AG10803 (cell line): ENCODE measurements around the gene SATL1.

ENCODE experiments used
- DNase-seq: peaks from one replicate; pipeline ENCODE4 v3.0.0; 2010; ENCODE audit warnings: low read depth
- H3K4me3 ChIP-seq: 2 replicates; pipeline ENCODE4 v1.5.1; 2011; ENCODE audit warnings: mild to moderate bottlenecking, low read length, control low read depth
- CTCF ChIP-seq: conservative IDR thresholded peaks from 2 replicates; pipeline ENCODE4 v1.5.1; 2011; ENCODE audit warnings: mild to moderate bottlenecking, low read length, control low read depth, inconsistent platforms

The SATL1 gene

GRCh38 chrX:85139422-85139821 is 104.2 kb downstream of the SATL1 start:
- no peak for TF ChIP-seq CTCF

GRCh38 chrX:85136409-85136808 is 107.2 kb downstream of the SATL1 start:
- DNase-seq: no peak
- H3K4me3 ChIP-seq: no peak overlapping the region
- TF ChIP-seq CTCF: no peak

More at GRCh38 chrX:85139422-85139821, 104.2 kb downstream of the SATL1 start:
- no peak overlapping the region for H3K4me3 ChIP-seq
- no peak for DNase-seq

GRCh38 chrX:85115252-85115651 is 128.3 kb downstream of the SATL1 start:
- no peak overlapping the region for H3K4me3 ChIP-seq
- TF ChIP-seq CTCF: no peak
- no peak for DNase-seq

- no peak for DNase-seq
- TF ChIP-seq CTCF: no peak
- H3K4me3 ChIP-seq: no peak overlapping the region
Measured at GRCh38 chrX:85114776-85115175, 128.8 kb downstream of the SATL1 start.

GRCh38 chrX:85114171-85114570 is 129.4 kb downstream of the SATL1 start:
- no peak for DNase-seq
- H3K4me3 ChIP-seq: no peak overlapping the region
- TF ChIP-seq CTCF: no peak

GRCh38 chrX:85113746-85114145 is 129.8 kb downstream of the SATL1 start:
- TF ChIP-seq CTCF: no peak
- no peak for DNase-seq
- no peak overlapping the region for H3K4me3 ChIP-seq

- no peak overlapping the region for H3K4me3 ChIP-seq
- TF ChIP-seq CTCF: no peak
- DNase-seq: no peak
Measured at GRCh38 chrX:85112293-85112692, 131.3 kb downstream of the SATL1 start.
